Activated naive CD4-positive, alpha-beta T cell treated with Interleukin-2 at 50 U/mL for 16 hours (primary cell): ENCODE data around the gene MANSC4.
"Not testable (repeated sequence)": the region's sequence is repeated elsewhere in the genome, so short reads cannot be mapped to it uniquely, and the experiment has no call there.

Experiments
- DNase-seq: peaks from one replicate; pipeline ENCODE4 v3.0.0-alpha.2; 2020

MANSC4 gene

DNA sequence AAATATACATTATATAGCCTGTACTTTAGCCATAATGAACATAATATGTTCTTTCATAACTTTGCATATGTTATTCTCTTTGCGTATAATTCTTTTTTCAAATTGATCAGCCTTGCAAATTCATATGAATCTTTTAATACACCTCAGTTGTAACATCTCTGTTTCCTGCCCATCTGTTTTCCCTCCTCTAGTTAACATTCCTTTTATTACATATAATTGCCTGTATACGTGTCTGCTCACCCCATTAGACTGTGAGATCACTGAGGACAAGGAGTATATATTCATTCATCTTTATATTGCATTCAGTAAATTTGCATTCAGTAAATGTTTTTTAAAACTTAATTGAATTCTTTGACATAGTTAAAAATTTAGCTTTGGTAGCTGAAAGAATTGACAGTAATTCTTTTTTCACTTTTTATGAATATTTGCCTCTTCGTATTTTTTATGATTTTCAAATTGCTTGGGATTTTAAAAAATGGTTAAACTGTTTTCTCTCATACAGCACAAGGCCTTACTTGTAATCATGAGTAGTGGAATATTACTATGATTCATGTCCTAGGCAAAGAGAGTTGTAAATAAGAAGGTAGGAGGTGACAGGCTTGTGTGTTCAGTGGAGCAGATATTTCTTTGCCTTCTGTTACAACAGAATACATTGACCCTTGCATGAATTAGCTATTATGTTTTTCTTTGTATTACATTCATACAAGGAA lies 32.8 kb downstream of the MANSC4 start:
- no peak for DNase-seq

DNA sequence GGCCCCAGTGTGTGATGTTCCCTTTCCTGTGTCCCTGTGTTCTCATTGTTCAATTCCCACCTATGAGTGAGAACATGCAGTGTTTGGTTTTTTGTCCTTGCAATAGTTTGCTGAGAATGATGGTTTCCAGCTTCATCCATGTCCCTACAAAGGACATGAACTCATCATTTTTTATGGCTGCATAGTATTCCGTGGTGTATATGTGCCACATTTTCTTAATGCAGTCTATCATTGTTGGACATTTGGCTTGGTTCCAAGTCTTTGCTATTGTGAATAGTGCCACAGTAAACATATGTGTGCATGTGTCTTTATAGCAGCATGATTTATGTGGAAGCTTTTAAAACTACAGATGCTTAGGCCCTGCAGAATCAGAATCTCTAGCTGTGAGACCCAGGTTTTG lies 34.3 kb downstream of the MANSC4 start:
- not testable (repeated sequence) for DNase-seq

DNA sequence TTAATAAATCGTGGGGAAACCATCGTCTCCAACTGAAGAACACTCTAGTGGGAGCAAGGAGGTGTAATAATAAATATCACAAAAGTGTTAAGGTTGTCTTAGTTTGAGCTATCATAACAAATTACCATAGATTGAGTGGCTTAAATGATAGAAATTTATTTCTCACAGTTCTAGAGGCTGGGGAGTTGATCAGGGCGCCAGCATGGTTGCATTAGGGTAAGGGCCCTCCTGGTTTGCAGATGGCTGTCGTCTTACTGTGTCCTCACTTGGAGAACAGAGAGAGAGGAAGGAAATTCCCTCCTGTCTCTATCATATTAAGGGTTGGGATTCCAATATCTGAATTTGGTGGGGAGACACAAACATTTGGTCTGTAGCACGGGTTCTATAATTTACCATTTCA lies 36.4 kb downstream of the MANSC4 start:
- DNase-seq = no peak

- DNase-seq = not testable (repeated sequence)
Measured at GRCh38 chr12:27734321-27734720, 45.7 kb downstream of the MANSC4 start.

DNA sequence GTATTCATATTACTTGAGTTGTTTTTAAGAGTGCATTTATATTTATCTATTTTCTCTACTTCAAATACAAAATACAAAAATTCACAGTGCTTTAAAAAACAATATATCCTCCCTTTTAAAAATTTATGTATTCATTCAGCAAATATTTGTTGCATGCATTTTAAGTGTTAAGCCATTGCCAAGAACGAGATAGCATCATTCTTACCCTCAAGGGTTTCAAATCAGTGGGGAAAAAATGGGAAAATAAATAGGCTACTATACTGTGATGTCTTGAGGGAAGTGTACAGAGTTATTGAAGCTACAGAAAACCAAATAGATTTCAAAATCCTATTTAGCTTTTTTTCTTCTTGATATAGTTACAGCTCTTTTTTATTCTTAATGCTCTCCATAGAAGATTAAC lies 46.2 kb downstream of the MANSC4 start:
- DNase-seq = no peak

- DNase-seq = peak; percentile 34
Measured at GRCh38 chr12:27733052-27733656, 46.9 kb downstream of the MANSC4 start.

DNA sequence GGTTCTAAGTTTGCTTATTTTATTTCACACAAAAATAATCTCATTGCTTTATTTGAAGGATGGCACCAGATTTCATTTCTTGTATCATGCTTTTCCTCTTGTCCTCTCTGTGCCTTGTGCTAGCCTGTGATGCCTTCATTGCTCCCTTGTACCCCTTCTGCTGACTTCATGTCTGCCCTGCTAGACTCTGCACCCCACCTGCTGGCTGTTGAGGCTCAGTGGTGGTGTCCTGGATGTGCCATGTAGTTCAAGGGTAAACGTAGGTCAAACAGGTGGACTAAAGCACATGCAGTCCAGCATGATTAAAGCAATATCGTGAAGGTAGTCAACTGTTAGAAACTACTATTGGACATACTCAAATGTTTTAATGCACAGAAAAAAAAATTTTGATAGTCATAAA lies 47.8 kb downstream of the MANSC4 start:
- no peak for DNase-seq

GRCh38 chr12:27730097-27730588 lies 49.9 kb downstream of the MANSC4 start:
- no peak for DNase-seq

DNA sequence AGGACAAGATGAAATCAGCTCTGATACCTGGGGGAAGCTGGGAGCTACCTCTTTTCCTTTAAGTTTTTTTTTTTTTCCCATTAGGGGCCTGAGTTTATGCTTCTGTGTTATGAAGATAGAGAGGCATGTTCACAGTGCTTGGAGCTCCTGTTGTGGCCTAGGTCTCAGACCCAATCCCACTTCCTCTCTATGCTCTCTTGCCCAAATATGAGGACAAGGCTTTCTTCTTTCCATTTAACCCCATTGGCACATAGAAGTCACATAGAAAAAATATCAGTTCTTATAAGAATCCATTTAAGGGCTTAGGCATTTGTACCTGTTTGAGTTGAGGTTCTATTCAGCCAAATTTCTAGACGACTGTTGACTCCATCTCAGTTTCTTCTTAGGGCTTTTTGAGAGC lies 56.8 kb downstream of the MANSC4 start:
- no peak for DNase-seq
